HG02852 (cell line): ENCODE measurements around the gene PCDH8.

Source experiments
- ATAC-seq: cut with Tn5 transposase; IDR thresholded peaks from one replicate; pipeline ENCODE4 v1.9.1; 2021; ENCODE audit warnings: mild to moderate bottlenecking, moderate library complexity; ENCODE audit not compliant: unreplicated experiment

The PCDH8 gene, protein sequence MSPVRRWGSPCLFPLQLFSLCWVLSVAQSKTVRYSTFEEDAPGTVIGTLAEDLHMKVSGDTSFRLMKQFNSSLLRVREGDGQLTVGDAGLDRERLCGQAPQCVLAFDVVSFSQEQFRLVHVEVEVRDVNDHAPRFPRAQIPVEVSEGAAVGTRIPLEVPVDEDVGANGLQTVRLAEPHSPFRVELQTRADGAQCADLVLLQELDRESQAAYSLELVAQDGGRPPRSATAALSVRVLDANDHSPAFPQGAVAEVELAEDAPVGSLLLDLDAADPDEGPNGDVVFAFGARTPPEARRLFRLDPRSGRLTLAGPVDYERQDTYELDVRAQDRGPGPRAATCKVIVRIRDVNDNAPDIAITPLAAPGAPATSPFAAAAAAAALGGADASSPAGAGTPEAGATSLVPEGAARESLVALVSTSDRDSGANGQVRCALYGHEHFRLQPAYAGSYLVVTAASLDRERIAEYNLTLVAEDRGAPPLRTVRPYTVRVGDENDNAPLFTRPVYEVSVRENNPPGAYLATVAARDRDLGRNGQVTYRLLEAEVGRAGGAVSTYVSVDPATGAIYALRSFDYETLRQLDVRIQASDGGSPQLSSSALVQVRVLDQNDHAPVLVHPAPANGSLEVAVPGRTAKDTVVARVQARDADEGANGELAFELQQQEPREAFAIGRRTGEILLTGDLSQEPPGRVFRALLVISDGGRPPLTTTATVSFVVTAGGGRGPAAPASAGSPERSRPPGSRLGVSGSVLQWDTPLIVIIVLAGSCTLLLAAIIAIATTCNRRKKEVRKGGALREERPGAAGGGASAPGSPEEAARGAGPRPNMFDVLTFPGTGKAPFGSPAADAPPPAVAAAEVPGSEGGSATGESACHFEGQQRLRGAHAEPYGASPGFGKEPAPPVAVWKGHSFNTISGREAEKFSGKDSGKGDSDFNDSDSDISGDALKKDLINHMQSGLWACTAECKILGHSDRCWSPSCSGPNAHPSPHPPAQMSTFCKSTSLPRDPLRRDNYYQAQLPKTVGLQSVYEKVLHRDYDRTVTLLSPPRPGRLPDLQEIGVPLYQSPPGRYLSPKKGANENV

DNA sequence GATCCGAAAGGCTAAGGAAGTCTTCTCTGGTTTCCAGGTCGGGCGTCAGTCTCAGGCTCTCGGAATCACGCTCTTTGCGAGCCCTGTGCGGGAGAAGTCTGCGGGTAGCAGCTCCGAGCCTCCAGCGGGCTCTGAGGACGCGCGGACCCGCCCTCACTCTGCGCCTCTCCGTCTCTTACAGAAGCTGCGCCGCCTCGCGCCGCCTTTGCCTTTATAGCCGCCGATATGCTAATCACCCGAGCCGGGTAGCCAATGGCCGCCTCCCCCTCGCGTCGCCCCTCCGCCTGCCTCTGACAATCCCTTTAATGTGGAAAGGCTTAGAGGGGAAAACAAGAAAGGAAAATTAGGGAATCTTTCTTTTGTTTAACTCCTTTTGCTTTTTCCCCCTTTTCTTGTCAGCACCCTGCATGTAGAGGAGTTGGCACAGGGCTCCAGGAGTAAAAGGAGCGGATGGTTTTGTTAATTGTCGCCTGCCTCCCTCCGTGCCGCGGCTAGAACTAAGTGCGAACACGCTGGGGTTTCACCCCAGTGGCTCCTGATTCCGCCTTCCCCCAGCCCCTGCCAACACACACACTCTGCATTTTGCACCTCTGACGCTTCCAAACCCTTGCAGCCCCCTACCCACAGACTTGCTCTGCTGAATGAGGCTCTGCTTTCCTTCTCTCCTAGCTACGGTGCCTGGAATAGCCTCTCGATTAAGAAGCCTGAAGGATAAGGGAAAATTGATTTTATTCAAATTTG is at the start of gene PCDH8:
Gene PCDH8 (minus strand): TSS at position 186 of the 741 bp plus-strand sequence. CDS start 204 bp downstream, outside the sequence.
- ATAC-seq = no peak

DNA sequence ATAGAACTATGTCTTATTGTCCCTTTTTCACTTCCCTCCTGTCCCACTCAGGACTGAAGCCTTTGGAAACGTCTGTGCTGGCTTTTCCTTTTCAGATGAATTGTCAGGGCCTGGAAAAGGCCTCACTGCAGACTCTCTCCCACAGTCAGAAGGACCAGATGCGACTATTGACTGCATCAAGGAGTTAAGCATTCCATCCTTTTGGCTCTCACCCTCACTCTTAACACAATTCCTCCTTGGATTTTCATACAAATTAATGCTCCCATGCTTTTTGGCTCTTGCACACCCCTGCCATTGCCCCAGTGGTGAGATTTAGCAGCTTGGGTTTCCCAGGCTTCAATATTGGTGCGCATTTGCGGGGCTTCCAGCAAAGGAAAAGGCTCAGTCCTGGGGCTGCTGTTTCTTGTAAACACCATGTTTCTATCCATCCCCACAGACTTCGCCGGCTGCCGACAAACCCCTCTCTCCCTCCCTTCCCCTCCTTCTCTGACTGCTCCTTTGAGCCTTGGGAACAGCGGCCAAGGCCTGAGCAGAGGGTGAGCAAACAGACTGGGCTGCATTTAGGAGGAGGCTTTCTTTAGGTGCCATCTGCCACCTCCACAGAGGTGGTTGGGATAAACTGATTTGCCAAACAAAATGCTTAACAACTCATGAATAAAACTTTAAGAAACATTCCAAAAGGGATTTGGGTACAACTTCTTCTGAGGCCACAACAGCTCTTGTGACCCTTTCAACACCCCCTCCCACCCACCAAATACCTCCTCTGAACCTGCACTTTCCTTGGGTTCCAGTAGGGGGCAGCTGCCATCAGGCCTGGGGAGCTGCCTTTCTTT is 48.6 kb upstream of the PCDH8 start:
- ATAC-seq = no peak

DNA sequence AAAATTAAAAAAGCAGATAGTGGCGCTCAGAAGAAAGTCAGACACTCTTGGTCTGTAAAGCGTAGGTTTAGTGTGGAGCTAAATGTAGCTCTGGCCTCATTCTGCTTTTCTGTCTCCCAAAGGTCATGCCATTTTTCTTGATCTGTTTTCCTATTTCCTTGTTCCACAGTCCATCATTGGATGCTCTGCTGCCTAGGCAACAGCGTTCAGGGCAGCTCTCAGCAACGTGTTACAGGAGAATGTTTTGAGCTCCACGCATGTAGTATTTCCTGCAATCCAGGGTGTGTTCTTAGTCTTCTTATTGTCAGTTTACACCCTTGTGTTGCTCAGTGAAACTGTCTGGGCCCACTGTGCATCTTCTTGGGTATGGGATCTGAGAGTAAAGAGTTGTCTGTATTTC is 46.0 kb upstream of the PCDH8 start:
- no peak for ATAC-seq

DNA sequence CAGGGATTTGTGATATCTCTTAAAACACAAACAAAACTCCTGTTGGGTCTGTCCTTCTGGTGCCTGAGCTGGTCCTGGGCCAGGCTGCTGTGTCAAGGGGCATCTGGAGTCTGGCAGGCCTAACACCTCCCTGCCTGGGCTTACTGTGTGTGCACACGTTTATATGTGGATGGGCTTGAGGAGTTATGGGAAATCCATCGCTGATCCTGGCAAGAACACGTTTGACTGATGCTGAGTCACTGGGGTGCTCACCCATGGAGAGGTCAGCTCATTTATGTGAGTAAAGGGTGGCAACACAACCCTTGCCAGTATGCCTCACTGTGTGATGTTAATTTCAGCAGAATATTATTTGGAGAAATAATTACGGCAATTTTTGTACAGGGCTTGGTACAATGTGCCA is 44.5 kb upstream of the PCDH8 start:
- no peak for ATAC-seq

DNA sequence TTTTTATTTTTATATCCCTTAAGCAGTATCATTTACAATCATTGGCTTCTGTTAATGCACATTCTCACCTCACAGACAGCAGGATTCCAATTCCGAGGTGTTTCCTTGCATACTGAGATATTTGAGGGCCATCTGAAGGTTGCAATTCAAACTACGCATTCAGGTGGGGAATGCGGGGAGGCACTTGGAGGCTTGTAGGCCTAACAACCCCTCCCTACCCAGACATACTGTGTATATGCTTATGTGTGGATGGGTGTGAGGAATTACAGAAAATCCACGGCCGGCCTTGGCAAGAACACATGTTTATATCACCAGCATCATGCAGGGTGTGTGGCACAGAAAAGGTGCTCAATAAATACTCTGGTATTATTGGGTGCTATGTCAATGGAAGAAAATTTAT is 43.3 kb upstream of the PCDH8 start:
- ATAC-seq = no peak

DNA sequence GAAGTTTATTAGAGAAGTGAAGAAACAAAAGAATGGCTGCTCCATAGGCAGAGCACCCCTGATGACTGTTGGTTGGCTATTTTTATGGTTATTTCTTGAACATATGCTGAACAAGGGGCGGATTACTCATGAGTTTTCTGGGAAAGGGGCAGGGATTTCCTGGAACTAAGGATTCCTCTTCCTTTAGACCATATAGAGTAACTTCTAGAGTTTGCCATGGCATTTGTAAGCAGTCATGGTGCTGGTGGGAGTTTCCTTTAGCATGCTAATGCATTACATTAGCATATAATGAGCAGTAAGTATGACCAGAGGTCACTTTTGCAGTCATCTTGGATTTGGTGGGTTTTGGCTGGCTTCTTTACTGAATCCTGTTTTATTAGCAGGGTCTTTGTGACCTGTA is 38.7 kb upstream of the PCDH8 start:
- ATAC-seq = no peak

DNA sequence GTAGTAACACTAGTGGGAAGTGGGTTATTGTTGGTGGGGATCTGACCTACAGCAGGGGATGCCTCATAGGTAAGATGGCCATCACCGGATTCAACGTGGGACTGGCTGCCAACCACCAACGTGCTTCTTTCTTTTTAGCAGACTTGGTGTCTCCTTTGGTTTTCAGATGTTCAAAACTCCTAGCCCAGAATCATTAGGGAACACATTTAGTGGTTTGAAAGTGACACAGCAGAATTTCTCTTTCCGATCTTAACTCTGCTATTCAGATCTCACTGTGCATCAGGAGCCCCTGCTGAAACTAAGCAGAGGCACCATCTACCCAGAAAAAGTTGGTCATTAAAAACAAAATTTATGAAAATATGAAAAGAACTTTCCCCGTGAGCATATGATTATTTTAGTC is 36.7 kb upstream of the PCDH8 start:
- no peak for ATAC-seq

DNA sequence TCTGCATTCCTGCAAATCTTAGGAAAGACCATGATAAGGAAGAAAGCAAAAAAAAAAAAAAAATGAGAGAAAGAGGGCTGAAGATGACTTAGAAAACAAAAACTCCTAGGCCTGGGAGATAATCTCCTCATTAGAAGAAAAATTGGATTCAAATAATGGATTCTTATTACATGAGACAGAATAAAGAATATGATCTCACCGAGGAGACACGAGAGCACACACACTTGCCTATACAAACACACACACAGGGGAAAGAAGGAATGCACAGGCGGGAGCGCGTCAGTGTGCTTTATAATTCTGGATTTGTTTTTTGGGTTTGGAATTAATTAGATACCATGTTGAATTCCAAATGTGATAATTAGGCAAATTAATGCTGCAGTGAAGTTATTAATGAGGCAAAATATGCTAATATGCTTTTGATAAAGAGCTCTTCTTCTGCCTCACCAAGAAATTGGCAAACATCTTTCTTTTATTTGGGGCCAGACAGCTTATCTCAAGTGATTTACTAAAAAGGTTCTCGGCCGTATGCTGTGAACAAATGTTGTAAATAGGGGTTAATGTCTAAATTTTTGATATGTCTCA is 36.1 kb upstream of the PCDH8 start:
- ATAC-seq = no peak

DNA sequence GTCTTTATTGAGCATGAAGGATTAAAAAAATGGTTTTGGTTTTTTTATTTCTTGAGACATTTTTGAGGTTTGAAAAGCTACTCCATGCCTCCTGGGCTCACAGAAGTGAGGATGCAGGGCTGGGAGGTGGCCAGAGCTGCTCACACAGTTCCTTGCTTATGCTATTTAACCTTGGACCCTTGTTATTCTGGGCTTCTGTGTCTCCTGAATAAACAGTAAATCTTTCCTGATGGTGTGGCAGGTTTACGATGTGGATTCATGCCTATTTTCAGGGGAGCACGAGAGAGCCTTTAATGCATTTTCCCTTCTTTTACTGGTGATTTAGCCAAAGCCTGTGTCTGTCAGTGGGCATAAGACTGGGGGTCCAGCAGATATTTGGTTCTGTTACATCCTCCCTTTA is 34.3 kb upstream of the PCDH8 start:
- ATAC-seq = no peak

DNA sequence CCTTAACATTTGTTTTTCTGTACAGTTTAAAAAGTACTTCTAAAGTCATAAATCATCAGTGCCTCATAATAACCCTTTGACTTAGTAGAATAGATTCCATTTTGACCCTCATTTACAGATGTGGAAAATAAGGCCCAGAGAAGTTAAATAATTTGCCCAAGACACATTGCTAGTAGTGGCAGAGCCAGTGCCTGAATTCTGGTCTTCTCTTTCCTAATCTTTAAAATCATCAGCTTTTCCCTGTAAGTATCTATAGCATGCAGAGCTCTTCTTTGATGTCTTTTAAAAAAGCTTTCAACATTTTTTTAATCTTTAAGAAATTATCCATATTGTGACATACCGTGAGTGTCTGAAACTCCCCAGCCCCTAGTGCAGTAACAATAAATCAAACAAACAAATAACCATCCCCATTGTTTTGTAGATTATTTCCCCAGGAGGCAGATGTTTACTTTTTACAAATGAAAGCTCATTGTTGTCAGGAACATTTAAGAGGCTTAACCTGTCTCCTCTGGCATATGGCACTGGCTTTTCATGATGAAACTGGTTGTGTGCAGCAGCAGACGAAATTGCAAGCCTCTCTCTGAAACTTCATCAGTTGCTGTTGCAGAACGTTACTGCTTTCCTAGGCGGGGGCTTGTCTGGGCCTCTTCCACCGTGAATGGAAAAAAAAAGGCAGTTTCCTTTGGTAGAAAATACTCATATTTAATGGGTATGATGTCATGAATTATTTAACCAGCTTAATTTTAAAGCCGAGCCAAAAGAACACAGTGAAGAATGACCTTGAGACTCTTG is 31.7 kb upstream of the PCDH8 start:
- ATAC-seq = no peak

DNA sequence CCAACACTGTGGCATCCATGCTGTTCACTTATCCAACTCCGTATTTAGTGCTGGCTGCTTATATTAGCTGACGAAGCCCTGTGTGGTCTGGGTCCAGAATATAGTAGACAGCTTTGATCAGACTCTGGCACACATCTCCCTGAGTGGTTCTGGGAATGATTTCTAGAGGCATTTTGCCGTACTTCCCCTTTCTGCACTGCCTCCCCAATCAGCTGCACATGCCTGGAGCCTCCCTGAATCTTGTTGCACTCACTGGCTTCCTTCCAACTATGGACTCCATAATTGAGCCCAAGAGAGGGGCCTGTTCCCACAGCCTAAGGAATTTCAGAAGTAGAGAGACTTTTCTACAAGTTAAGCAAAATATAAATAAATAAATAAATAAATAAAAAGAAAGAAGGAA is 30.4 kb upstream of the PCDH8 start:
- no peak for ATAC-seq

DNA sequence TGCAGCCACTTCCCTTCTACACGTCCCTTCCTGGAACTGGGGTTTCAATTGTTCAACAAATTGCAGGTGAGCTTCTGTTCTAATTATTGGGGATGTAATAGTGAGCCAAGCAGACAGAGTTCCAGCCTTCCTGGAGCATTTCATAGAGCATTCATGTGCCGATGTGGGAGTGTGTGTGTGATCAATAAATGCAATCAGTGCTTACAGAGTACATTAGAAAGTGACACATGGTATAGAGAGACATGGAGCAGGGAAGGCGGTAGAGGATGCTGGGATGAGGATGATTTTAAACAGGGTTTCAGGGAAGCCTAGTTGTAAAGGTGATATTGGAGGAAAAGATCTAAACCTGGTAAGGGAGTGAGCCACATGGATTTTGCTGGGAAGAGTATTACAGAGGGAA is 21.7 kb upstream of the PCDH8 start:
- no peak for ATAC-seq

DNA sequence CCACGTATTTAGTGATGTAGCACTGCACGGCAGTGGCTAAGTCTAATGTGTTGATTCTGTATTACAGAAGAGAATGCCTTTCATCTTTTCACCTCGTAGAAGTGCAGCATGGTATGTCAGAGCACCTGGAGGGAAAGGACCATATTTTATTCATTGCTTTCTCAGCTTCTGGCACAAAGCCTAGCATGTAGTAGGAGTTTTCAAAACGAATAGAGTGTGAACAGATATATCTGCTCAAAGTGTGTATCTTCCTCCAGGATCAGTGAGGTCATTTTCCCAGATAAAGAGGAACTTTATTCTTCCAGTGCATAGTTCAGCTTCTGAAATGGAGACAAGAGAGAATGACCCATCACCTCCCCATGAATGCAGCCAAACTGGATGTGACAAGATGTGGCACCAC is 21.2 kb upstream of the PCDH8 start:
- ATAC-seq = no peak

DNA sequence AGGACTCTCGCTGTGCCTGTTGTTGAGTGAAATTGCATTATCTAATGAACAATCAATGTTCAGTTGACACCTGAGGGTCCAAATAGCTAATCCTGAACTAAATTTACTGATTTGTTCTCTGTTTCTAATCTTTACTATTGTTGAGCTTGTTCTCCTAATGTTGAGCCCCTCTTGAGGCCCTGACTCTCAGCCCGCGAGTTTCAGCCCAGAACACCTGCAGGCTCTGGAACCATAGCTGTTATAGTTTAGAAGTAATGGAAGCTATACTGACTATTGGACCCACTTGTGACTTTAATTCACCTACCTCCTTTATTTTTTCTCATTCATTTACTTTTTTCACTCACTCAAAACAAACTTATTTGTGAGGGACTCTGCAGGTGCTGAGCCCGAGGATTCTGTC is 20.6 kb upstream of the PCDH8 start:
- no peak for ATAC-seq

DNA sequence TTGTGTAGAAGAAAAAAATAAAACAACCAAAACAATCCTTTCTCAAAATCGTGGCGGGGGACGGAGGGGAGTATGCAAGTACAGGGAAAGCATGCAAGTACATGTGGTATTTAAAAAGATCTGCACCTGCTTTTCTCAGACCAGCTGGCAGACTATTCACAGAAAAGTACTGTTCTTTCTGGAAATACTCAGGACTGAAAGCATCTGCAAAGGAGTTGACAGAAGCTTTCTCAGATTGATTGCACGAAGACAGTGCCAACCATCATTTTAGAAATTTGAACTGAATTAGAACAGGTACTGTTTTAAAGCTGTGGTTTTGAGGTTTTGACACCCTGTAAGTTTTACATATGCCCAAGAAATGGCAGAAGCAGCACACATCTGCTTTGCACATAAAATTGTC is 19.8 kb upstream of the PCDH8 start:
- ATAC-seq = peak; percentile 61

DNA sequence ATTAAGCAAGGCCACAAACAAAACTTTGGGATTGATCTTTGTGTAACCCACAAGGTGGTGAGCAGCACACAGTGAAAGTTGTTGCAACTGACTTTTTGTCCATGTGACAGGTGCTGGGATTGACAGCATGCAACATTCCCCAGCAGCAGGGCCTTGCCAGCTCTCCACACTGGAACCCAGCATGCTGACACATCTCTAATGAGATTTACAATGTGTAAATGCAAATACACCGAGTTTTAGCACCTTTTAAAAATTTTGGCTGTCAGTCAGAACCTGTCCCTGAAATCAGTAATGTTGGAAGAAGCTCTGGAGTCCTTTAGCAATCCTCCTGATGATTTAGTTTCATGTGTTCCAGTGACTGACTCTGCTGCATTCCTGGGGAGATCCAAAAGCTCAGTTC is 16.5 kb upstream of the PCDH8 start:
- ATAC-seq = no peak

DNA sequence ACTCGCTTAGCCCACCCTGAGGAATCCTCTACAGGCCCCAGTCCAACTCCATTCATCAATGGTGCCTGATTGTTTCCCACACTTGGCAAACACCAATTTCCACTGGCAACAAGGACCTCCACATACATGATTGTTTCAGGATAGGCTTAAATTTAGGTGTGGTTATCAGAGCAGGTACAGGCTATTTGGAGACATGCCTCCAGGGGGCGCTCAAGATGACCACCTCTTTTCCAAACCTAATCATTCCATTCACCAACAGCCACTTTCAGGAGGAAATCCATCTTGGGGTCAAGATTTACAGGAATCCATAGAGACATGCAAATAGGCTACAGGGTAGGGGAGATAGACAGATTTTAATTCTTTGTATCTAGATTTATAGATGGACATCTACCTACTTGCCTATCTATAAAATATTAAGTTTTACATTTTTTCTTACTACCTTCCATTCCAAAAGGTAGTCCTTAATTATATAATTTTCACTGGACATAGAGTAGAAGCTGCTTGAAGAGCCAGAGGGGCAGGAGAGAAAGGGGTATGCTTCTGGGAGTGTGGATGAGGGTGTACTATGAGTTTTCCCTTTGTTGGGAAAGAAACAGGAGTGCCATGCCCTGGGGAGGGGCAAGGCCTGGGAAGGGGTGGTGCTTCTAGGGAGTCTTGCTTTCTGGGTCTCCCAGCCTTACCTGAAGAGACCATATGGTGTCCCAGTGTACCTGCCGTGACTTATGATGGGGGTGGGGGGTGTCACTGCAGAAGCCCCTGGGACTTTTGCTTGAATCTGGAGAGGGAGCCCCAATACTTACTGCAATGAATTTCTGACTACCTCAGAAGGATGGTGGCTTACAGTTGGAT is 14.1 kb upstream of the PCDH8 start:
- no peak for ATAC-seq

DNA sequence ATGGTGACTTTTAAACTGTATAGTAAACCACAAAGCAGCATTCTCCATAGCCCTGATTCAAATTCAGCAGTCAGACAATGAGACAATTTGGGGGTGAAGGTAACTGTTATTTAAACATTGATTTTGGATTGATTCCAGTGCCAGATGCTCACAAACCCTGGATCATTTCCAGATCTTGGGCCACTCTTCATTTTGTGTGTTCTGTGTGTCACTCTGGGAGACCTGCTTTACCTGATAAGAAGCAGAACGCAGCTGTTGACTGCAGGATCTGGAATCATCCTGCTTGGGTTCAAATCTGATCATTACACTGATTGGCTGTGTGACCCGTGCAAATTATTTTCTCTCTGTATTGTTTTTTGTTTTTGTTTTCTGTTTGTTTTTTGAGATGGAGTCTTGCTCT is 4.0 kb upstream of the PCDH8 start:
- no peak for ATAC-seq
